ENCODE measurements around the gene CDC7. TPM values are rescaled to one million over a fixed set of nuclear protein-coding genes. Genes with fewer than 3 reads are reported as not detected.

The CDC7 gene
- polyA plus RNA-seq, 1 donor (not counting 4 experiments of a cell fraction or from before 2014, with no cell fraction given), result 8.1 TPM

DNA sequence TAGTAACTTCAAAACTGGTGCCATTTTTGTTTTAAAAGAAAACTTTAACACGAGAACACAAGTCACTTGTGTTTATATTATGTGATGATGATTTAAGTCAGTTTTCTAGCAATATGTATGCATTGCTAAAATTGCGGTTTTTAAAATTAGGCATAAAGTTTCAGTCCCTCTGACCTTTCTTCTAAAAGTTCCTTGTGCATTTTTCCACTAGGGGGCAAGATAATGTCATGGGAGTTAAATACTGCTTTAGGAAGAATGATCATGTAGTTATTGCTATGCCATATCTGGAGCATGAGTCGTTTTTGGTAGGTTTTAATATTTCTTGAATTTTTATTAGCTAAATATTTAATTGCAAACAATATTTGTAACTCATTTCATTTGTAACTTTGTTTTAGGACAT is 10.7 kb downstream of the CDC7 start:
- Histone ChIP-seq H3K27ac (ENCODE audit: control insufficient read depth, insufficient read depth, low read length) (no peak overlapping the region), H2AFZ (ENCODE audit: control insufficient read depth, low read length) (no peak overlapping the region), H4K20me1 (ENCODE audit: control insufficient read depth, extremely low read depth, insufficient read depth, low read length) (no peaks in the 10 kb centered on the region), H3K4me3 (ENCODE audit: control insufficient read depth in 2 of 3, extremely low read depth in 1 of 3, insufficient read depth in 2 of 3, low read depth in 1 of 3, low read length in 3 of 3) (no peak overlapping the region), H3K4me1 (ENCODE audit: control insufficient read depth, extremely low read depth, insufficient read depth, low read length) (no peaks in the 10 kb centered on the region), H3K9me1 (ENCODE audit: control insufficient read depth, extremely low read depth, insufficient read depth, low read length) (no peaks in the 10 kb centered on the region), H3K9me3 (ENCODE audit: control insufficient read depth, low read depth, low read length) (no peaks in the 10 kb centered on the region), H3K27me3 (ENCODE audit: control insufficient read depth, extremely low read depth, insufficient read depth, low read length) (no peaks in the 10 kb centered on the region), H3K79me2 (ENCODE audit: control insufficient read depth, insufficient read depth, low read length) (no peaks in the 10 kb centered on the region), H3K4me2 (ENCODE audit: control insufficient read depth, extremely low read depth, insufficient read depth, low read depth, low read length) (no peak overlapping the region), H3K9ac (ENCODE audit: control insufficient read depth, extremely low read depth, insufficient read depth, low read length) (no peak overlapping the region), H3K36me3 (ENCODE audit: control insufficient read depth in 2 of 2, extremely low read depth in 1 of 2, insufficient read depth in 2 of 2, low read length in 2 of 2) (peaks cover 0 to 9% of the 10 kb centered on the region in 2 experiments)
- FAIRE-seq (no peak), DNase-seq (ENCODE audit: low read depth, low spot score) (peak; percentile 2)
- dilution Hi-C loops (cut with MboI; ENCODE audit: extremely low pct_ligation_motif_present, low sequenced_read_pairs), result no loop called here
- TF ChIP-seq CTCF (optimal IDR thresholded peaks at IDR 0.05 in 1 of 3, IDR thresholded peaks at IDR 0.05 in 1 of 3, conservative IDR thresholded peaks at IDR 0.05 in 1 of 3; ENCODE audit: extremely low read depth in 1 of 3, insufficient read depth in 2 of 3, low read length in 3 of 3) (peak in 2 of 3 experiments; percentile 42 to 44), EZH2 (IDR thresholded peaks at IDR 0.05; ENCODE audit: low read length) (no peak)

GRCh38 chr1:91513160-91513559 is 12.5 kb downstream of the CDC7 start:
- no peak overlapping the region for H2AFZ ChIP-seq (ENCODE audit: control insufficient read depth, low read length)
- H3K27ac ChIP-seq (ENCODE audit: control insufficient read depth, insufficient read depth, low read length), result no peak overlapping the region
- FAIRE-seq (no peak), DNase-seq (ENCODE audit: low read depth, low spot score) (no peak)
- H3K9me3 ChIP-seq (ENCODE audit: control insufficient read depth, low read depth, low read length), result no peaks in the 10 kb centered on the region
- no peaks in the 10 kb centered on the region for H3K79me2 ChIP-seq (ENCODE audit: control insufficient read depth, insufficient read depth, low read length)
- H3K27me3 ChIP-seq (ENCODE audit: control insufficient read depth, extremely low read depth, insufficient read depth, low read length), result no peaks in the 10 kb centered on the region
- no peak overlapping the region for H3K4me2 ChIP-seq (ENCODE audit: control insufficient read depth, extremely low read depth, insufficient read depth, low read depth, low read length)
- H3K4me3 ChIP-seq (ENCODE audit: control insufficient read depth in 2 of 3, extremely low read depth in 1 of 3, insufficient read depth in 2 of 3, low read depth in 1 of 3, low read length in 3 of 3), result no peak overlapping the region
- no peaks in the 10 kb centered on the region for H3K4me1 ChIP-seq (ENCODE audit: control insufficient read depth, extremely low read depth, insufficient read depth, low read length)
- TF ChIP-seq CTCF (optimal IDR thresholded peaks at IDR 0.05 in 1 of 3, IDR thresholded peaks at IDR 0.05 in 1 of 3, conservative IDR thresholded peaks at IDR 0.05 in 1 of 3; ENCODE audit: extremely low read depth in 1 of 3, insufficient read depth in 2 of 3, low read length in 3 of 3) (peak in 1 of 3 experiments; percentile 4), EZH2 (IDR thresholded peaks at IDR 0.05; ENCODE audit: low read length) (no peak)
- no peak overlapping the region for H3K9ac ChIP-seq (ENCODE audit: control insufficient read depth, extremely low read depth, insufficient read depth, low read length)
- peaks cover 0 to 9% of the 10 kb centered on the region in 2 experiments for H3K36me3 ChIP-seq (ENCODE audit: control insufficient read depth in 2 of 2, extremely low read depth in 1 of 2, insufficient read depth in 2 of 2, low read length in 2 of 2)
- no peaks in the 10 kb centered on the region for H3K9me1 ChIP-seq (ENCODE audit: control insufficient read depth, extremely low read depth, insufficient read depth, low read length)
- dilution Hi-C loops (cut with MboI; ENCODE audit: extremely low pct_ligation_motif_present, low sequenced_read_pairs), result no loop called here
- H4K20me1 ChIP-seq (ENCODE audit: control insufficient read depth, extremely low read depth, insufficient read depth, low read length), result no peaks in the 10 kb centered on the region
